GM12878 (cell line): ENCODE measurements around the gene ZNF519. TPM values are rescaled to one million over a fixed set of nuclear protein-coding genes. Genes with fewer than 3 reads are reported as not detected.

ENCODE experiments used
- ATAC-seq: fragments of 200-7000 bp; cut with Tn5 transposase; 3 replicates; pipeline ENCODE4 v1.9.1; 2020; ENCODE audit warnings: mild to moderate bottlenecking, moderate library complexity
- BruUV-seq: library from RNA; stranded (reverse); fragments of 400-500 nt; replicated peaks from 2 replicates; lab custom pipeline; 2021; lab: Mats Ljungman, UMichigan
- CTCF ChIA-PET: fragments of 300-600 bp; sonication (Branson Sonifier 250); formaldehyde crosslinking; extraction: SDS; loops from one replicate; lab custom pipeline; 2021; ENCODE audit warnings: inconsistent platforms; lab: Yijun Ruan, JAX
- POLR2A ChIA-PET: fragments of 350-600 bp; formaldehyde crosslinking; extraction: SDS; loops from one replicate; lab custom pipeline; 2021; ENCODE audit warnings: inconsistent platforms; lab: Charles Lee
- RAD21 ChIA-PET: fragments of 300-600 bp; sonication (Branson Sonifier 250); formaldehyde crosslinking; loops from one replicate; lab custom pipeline; 2023; ENCODE audit warnings: antibody characterized with exemption; ENCODE audit not compliant: unreplicated experiment; lab: Charles Lee
- SMC1A ChIA-PET: fragments of 300-600 bp; sonication (Branson Sonifier 250); formaldehyde crosslinking; loops from one replicate; lab custom pipeline; 2023; ENCODE audit not compliant: unreplicated experiment, uncharacterized antibody; lab: Charles Lee
- DNase-seq: peaks from one replicate; pipeline ENCODE4 v3.0.0-alpha.2; 2011; ENCODE audit warnings: low read depth, low spot score
- FAIRE-seq: peaks from 3 replicates; lab custom pipeline; 2011; peaks lifted over from hg19 to GRCh38; lab: Jason Lieb, UNC
- H2AFZ ChIP-seq: 2 replicates; pipeline ENCODE4 v1.6.0; 2011; ENCODE audit warnings: low read depth, low read length, control low read depth; ENCODE audit not compliant: control insufficient read depth
- H3K27ac ChIP-seq: 2 replicates; pipeline ENCODE4 v1.5.1; 2011; ENCODE audit warnings: control low read depth; ENCODE audit not compliant: control insufficient read depth, insufficient read depth
- H3K27me3 ChIP-seq, 2 experiments: replicated peaks in 1 of 2; 2 replicates each; pipeline versions ENCODE4 v1.6.0 to v1.6.1; 2011; ENCODE audit warnings: low read length in 1 of 2; ENCODE audit not compliant: control insufficient read depth in 2 of 2, insufficient read depth in 2 of 2
- H3K36me3 ChIP-seq, 2 experiments: 2 replicates each; pipeline ENCODE4 v1.5.1; 2011; ENCODE audit warnings: low read length in 1 of 2; ENCODE audit not compliant: control insufficient read depth in 2 of 2, insufficient read depth in 2 of 2
- H3K4me1 ChIP-seq: 2 replicates; pipeline ENCODE4 v1.6.1; 2011; ENCODE audit warnings: mild to moderate bottlenecking, low read length, moderate library complexity, mixed read lengths; ENCODE audit not compliant: control insufficient read depth, insufficient read depth
- H3K4me2 ChIP-seq: 2 replicates; pipeline ENCODE4 v1.6.0; 2011; ENCODE audit warnings: control low read depth; ENCODE audit not compliant: control insufficient read depth, insufficient read depth
- H3K4me3 ChIP-seq: fragments of 200-600 bp; sonication (generic); 2 replicates; pipeline ENCODE4 v1.5.1; 2016
- H3K79me2 ChIP-seq: 2 replicates; pipeline ENCODE4 v1.6.0; 2011; ENCODE audit warnings: low read length; ENCODE audit not compliant: control insufficient read depth, insufficient read depth
- H3K9ac ChIP-seq: 2 replicates; pipeline ENCODE4 v1.8.0; 2011; ENCODE audit warnings: low read length, control low read depth, mixed read lengths; ENCODE audit not compliant: control insufficient read depth, insufficient read depth
- H3K9me3 ChIP-seq: replicated peaks from 3 replicates; pipeline ENCODE4 v1.5.1; 2011; ENCODE audit warnings: mild to moderate bottlenecking, low read length; ENCODE audit not compliant: control insufficient read depth, insufficient read depth
- H4K20me1 ChIP-seq: 2 replicates; pipeline ENCODE4 v1.6.0; 2011; ENCODE audit not compliant: control insufficient read depth, insufficient read depth
- IRF4 ChIP-seq: IDR thresholded peaks from 2 replicates; pipeline ENCODE4 v1.6.1; 2011; ENCODE audit warnings: low read depth, low read length
- KAT2A ChIP-seq: conservative IDR thresholded peaks from 2 replicates; pipeline ENCODE4 v1.6.1; 2011; ENCODE audit warnings: low read depth, low read length; ENCODE audit not compliant: control insufficient read depth
- PAX8 ChIP-seq: fragments of 450-650 bp; IDR thresholded peaks from 2 replicates; pipeline ENCODE4 v1.6.1; 2017; ENCODE audit warnings: mild to moderate bottlenecking, moderate library complexity
- ZNF622 ChIP-seq: fragments of 450-650 bp; IDR thresholded peaks from 2 replicates; pipeline ENCODE4 v1.6.1; 2017; ENCODE audit warnings: mild to moderate bottlenecking, inconsistent platforms
- WGBS: methylation state at CpG from one replicate; pipeline ENCODE4 v1.1.6; 2016; ENCODE audit warnings: low lambda C conversion rate; ENCODE audit not compliant: insufficient replicate concordance, insufficient coverage; ENCODE audit errors: missing lambda C conversion rate; 5-methylcytosine and 5-hydroxymethylcytosine counted together
- in situ Hi-C: fragments of 300-500 bp; cut with MboI; formaldehyde crosslinking; loops from 9 replicates; pipeline ENCODE4 v1.14.3; 2018; ENCODE audit warnings: mixed read lengths
- intact Hi-C: fragments of 100-400 bp; cut with micrococcal nuclease; formaldehyde crosslinking; loops from one replicate; pipeline ENCODE4 v1.14.2; 2022; ENCODE audit not compliant: unreplicated experiment
- polyA plus RNA-seq, 11 experiments: library from polyadenylated mRNA; depleted of rRNA in 4 of 11; unstranded in 6 of 11; stranded (reverse) in 5 of 11; fragments of >200 nt; fragmentation: Nextera tagmentation in 4 of 11; fragmentation: Illumina TruSeq in 1 of 11; extraction: Ambion mirVana in 4 of 11; extraction: Trizol in 1 of 11; gene quantifications; 1 replicate in 1 of 11; 2 replicates in 10 of 11; pipeline versions ENCODE4 v1.2.1 to v1.2.3, GENCODE V29; 2011 to 2016; ENCODE audit warnings: inconsistent platforms in 2 of 11, missing spikeins in 2 of 11, low read depth in 1 of 11
- total RNA-seq, 4 experiments: library from RNA; depleted of rRNA in 3 of 4; stranded (reverse); fragments of >200 nt in 3 of 4; fragmentation: Illumina TruSeq in 1 of 4; extraction: Trizol in 1 of 4; gene quantifications; 2 replicates each; pipeline versions ENCODE4 v1.2.1 to v1.2.3, GENCODE V29; 2013 to 2021
- TF ChIP-seq, protein P1 (sequence below): IDR thresholded peaks from 2 replicates; pipeline ENCODE4 v1.6.1; 2012; ENCODE audit warnings: improper control_type of control experiment, low read depth, low read length; ENCODE audit not compliant: insufficient replicate concordance
- TF ChIP-seq, protein P2 (sequence below): IDR thresholded peaks from 2 replicates; pipeline ENCODE4 v1.6.1; 2012; ENCODE audit warnings: low read depth, low read length, improper control_type of control experiment

ZNF519 gene
- total and polyA plus RNA-seq, 10 of the 15 experiments (the other 5 are each of a cell fraction or from before 2014, with no cell fraction given): 8.9 to 24.2 (median 13.8) TPM

DNA sequence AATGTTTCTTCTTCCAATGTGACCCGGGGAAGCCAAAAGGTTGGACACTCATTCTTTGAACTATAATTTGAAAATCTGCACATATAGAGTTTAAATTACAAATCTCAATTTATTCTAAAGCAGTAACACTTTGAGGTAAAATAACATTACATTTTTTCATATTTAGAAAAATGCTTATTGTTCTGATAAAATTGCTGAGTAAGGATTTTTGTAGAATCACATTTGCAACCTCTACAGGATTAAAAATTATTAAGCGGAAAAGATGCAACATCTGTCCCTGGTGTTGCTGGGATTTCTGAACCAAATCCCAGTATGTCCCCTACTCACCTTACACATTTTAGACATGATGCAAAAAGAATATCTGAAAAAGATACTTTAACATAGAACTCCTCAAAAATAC is 10.1 kb downstream of the ZNF519 start:
- H3K36me3 ChIP-seq: peaks cover 0 to 3% of the 10 kb centered on the region in 2 experiments
- 100% methylated on average over 2 of the region's 2 CpGs for WGBS
- SMC1A ChIA-PET: interaction anchor here (1.1 kb wide), 1 partner anchor 35 kb away, joined by 3 read pairs; no protein-coding TSS in a partner anchor

More for the DNA sequence above, 10.1 kb downstream of the ZNF519 start:
- Histone ChIP-seq H4K20me1 (no peaks in the 10 kb centered on the region), H3K79me2 (peaks cover 2% of the 10 kb centered on the region), H3K4me3 (no peak overlapping the region), H2AFZ (no peak overlapping the region), H3K27me3 (no peaks in the 10 kb centered on the region), H3K4me1 (no peaks in the 10 kb centered on the region), H3K9ac (no peak overlapping the region), H3K4me2 (no peak overlapping the region), H3K27ac (no peak overlapping the region), H3K9me3 (no peaks in the 10 kb centered on the region; the same call in 1 of the 3 replicates)
- TF ChIP-seq ZNF622 (no peak), PAX8 (no peak), KAT2A (no peak), IRF4 (no peak)
- TF ChIP-seq, protein P1, sequence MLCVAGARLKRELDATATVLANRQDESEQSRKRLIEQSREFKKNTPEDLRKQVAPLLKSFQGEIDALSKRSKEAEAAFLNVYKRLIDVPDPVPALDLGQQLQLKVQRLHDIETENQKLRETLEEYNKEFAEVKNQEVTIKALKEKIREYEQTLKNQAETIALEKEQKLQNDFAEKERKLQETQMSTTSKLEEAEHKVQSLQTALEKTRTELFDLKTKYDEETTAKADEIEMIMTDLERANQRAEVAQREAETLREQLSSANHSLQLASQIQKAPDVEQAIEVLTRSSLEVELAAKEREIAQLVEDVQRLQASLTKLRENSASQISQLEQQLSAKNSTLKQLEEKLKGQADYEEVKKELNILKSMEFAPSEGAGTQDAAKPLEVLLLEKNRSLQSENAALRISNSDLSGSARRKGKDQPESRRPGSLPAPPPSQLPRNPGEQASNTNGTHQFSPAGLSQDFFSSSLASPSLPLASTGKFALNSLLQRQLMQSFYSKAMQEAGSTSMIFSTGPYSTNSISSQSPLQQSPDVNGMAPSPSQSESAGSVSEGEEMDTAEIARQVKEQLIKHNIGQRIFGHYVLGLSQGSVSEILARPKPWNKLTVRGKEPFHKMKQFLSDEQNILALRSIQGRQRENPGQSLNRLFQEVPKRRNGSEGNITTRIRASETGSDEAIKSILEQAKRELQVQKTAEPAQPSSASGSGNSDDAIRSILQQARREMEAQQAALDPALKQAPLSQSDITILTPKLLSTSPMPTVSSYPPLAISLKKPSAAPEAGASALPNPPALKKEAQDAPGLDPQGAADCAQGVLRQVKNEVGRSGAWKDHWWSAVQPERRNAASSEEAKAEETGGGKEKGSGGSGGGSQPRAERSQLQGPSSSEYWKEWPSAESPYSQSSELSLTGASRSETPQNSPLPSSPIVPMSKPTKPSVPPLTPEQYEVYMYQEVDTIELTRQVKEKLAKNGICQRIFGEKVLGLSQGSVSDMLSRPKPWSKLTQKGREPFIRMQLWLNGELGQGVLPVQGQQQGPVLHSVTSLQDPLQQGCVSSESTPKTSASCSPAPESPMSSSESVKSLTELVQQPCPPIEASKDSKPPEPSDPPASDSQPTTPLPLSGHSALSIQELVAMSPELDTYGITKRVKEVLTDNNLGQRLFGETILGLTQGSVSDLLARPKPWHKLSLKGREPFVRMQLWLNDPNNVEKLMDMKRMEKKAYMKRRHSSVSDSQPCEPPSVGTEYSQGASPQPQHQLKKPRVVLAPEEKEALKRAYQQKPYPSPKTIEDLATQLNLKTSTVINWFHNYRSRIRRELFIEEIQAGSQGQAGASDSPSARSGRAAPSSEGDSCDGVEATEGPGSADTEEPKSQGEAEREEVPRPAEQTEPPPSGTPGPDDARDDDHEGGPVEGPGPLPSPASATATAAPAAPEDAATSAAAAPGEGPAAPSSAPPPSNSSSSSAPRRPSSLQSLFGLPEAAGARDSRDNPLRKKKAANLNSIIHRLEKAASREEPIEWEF: no peak
- TF ChIP-seq, protein P2, sequence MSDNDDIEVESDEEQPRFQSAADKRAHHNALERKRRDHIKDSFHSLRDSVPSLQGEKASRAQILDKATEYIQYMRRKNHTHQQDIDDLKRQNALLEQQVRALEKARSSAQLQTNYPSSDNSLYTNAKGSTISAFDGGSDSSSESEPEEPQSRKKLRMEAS: no peak
- DNase-seq: no peak
- CTCF ChIA-PET: no interaction called here
- POLR2A ChIA-PET: no interaction called here
- in situ Hi-C loops (loop anchor here (25.0 kb wide), 1 partner anchor 90 kb away; no protein-coding TSS in a partner anchor), intact Hi-C loops (no loop called here)
- BruUV-seq: no TSS peak
- RAD21 ChIA-PET: no interaction called here
- no peak for FAIRE-seq
- no peak for ATAC-seq
